Choroid plexus epithelial cell (primary cell): Measurements from ENCODE around the gene PVRIG.
"Not testable (repeated sequence)": the region's sequence is repeated elsewhere in the genome, so short reads cannot be mapped to it uniquely, and the experiment has no call there.

Source experiments
- DNase-seq: peaks from one replicate; pipeline ENCODE4 v3.0.0-alpha.2; 2010; ENCODE audit warnings: low read depth
- H3K4me3 ChIP-seq: 2 replicates; pipeline ENCODE4 v1.5.1; 2011; ENCODE audit warnings: low read depth, mild to moderate bottlenecking, control low read depth, low read length, moderate library complexity
- CTCF ChIP-seq: conservative IDR thresholded peaks from 2 replicates; pipeline ENCODE4 v1.5.1; 2011; ENCODE audit warnings: low read depth, mild to moderate bottlenecking, control low read depth, inconsistent platforms, low read length, moderate library complexity

Gene PVRIG

DNA sequence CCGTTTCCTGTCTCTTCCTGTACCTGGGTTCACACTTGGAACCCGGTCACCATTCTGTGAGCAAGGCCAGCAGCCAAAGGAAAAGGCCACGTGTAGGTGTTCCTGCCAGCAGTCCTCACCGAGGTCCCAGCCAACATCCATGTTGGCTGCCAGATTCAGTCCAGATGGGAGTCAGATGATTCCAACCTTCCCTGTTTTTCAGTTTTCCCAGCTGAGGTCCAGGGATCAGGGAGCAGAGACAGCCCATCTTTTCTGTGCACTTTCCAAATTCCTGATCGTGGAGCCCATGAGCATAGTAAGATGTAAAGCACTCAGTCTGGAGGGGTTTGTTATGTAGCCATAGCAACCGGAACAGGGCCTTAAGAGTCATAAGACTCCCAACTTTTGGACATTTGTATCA, 3.9 kb upstream of the PVRIG start:
- peak; percentile 26 for DNase-seq
- TF ChIP-seq CTCF, result no peak

DNA sequence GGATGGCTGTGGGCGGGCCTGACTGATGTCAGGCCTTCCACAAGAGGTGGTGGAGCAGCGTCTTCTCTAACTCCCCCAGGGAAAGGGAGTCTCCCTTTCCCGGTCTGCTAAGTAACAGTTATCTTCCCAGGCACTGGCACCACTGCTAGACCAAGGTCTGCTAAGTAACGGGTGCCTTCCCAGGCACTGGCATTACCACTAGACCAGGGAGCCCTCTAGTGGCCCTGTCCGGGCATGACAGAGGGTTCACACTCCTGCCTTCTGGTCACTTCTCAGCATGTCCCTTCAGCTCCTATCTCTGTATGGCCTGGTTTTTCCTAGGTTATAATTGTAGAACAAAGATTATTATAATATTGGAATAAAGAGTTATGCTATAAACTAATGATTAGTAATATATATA, 1.8 kb upstream of the PVRIG start:
- DNase-seq, result peak; percentile 61
- peak; percentile 57 for TF ChIP-seq CTCF

More for the DNA sequence above, 3.9 kb upstream of the PVRIG start:
- H3K4me3 ChIP-seq, result no peak overlapping the region

DNA sequence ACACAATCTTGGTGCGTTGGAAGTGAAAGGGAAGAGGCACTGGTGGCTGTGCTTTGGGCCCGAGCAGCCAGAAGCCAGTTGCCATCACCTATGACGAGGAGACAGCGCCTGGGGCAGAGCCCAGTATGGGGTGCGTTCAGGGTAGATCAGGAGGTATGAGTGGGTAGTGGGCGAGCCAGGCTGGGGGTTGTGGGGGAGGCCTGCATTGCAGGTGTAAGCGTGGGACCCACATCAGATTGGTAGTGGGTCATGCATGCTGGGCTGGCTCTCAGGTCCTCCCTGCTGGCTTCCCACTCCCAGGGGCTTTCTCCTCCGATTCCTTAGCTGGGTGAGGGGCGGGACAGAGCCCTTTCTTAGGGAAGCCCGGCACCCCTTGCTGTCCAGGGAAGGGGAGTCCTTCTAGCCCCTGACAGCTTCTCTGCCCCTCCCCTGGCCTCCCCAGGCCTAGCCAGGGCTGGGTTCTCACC, 445 bp upstream of the PVRIG start:
- no peak overlapping the region for H3K4me3 ChIP-seq
- TF ChIP-seq CTCF, result no peak
- no peak for DNase-seq

More for the DNA sequence above, 1.8 kb upstream of the PVRIG start:
- not testable (repeated sequence) for H3K4me3 ChIP-seq

DNA sequence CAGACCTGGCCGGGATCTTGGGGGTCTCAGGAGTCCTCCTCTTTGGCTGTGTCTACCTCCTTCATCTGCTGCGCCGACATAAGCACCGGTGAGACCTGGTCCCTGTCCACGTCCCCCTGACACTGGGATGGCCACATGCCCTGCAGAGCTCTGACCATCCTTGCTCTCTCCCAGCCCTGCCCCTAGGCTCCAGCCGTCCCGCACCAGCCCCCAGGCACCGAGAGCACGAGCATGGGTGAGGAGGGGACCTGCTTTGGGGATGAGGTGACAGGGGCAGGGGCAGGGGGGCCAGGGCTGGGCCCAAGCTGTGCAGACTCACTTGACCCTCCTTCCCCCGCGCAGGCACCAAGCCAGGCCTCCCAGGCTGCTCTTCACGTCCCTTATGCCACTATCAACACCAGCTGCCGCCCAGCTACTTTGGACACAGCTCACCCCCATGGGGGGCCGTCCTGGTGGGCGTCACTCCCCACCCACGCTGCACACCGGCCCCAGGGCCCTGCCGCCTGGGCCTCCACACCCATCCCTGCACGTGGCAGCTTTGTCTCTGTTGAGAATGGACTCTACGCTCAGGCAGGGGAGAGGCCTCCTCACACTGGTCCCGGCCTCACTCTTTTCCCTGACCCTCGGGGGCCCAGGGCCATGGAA, 959 bp downstream of the PVRIG start:
- H3K4me3 ChIP-seq, result no peak overlapping the region
- TF ChIP-seq CTCF, result no peak
- DNase-seq, result no peak

- DNase-seq, result no peak
- no peak for TF ChIP-seq CTCF
- H3K4me3 ChIP-seq, result no peak overlapping the region
These were observed 1.5 kb downstream of the PVRIG start for GRCh38 chr7:100221231-100221718.

DNA sequence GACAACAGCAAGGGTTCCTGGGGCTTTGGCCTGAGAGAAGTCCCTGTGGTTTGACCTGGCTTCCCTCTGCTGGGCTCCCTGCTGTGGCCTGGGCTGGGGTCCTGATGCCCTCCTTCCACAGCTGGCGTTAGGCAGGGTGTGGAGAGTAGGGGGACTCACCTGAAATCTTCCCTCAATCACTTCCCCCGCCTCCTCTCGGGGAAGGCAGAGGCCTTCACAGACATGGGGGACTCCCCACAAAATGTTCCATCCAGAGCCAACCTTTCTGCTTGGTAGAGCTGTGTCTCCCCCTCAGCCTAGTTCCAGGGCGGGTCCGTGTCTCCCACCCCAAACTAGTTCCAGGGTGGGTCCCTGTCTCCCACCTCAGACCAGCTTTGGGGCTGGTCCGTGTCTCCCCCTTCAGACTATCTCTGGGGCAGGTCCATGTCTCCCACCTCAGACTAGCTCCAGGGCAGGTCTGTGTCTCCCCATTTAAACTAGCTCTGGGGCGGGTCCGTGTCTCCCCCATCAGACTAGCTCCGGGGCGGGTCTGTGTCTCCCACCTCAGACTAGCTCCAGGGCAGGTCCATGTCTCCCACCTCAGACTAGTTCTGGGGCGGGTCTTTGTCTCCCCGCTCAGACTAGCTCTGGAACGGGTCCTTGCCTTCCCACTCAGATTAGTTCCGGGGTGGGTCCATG, 2.2 kb downstream of the PVRIG start:
- no peak for DNase-seq
- TF ChIP-seq CTCF, result no peak
- no peak overlapping the region for H3K4me3 ChIP-seq
